Measurements from ENCODE around the gene SPRR4.

- TF ChIP-seq CTCF (IDR thresholded peaks at IDR 0.05) (no peak), POLR2A (IDR thresholded peaks at IDR 0.05) (no peak)
These were observed 1.4 kb upstream of the SPRR4 start for GRCh38 chr1:152969036-152969435.

Measured in uterus (tissue), 2 donors.